PC-9 (cell line): Measurements from ENCODE around the gene TGFBR2.

Experiments
- CTCF ChIP-seq: fragments of 200-600 bp; sonication (generic); conservative IDR thresholded peaks from 2 replicates; pipeline ENCODE4 v1.6.1; 2017; ENCODE audit warnings: mixed run types, antibody characterized with exemption, mild to moderate bottlenecking, moderate library complexity
- EZH2 ChIP-seq: fragments of 200-600 bp; sonication (generic); IDR thresholded peaks from 2 replicates; pipeline ENCODE4 v1.8.0; 2017; ENCODE audit warnings: antibody characterized with exemption, low read depth

DNA sequence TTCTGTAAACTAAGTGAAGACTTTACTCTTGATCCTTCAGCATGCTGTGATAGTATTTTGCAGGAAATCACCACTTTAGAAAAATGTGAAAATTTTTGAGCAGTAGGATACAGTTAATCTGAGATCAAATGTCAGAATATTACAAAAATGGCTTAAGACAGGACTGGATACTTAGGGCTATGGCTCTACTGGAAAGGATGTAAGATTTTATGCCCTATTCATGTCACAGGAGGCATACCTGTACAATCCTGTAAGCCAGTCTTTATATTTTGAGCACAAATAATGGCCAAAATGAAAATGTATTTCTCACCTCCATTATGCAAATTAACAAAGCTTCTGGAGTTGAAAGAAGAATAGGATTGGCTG, 8.6 kb upstream of the TGFBR2 start:
- no peak for TF ChIP-seq CTCF
- no peak for TF ChIP-seq EZH2
